ENCODE results near the gene SPOPL.

The SPOPL gene

GRCh38 chr2:138610201-138610953 is 108.8 kb downstream of the SPOPL start:
- Histone ChIP-seq H3K27me3 (ENCODE audit: low read depth, low read length) (no peaks in the 10 kb centered on the region), H3K4me3 (ENCODE audit: low read depth in 1 of 2, low read length in 2 of 2) (no peak overlapping the region), H3K9me3 (ENCODE audit: control insufficient read depth in 1 of 2, low read length in 2 of 2) (no peaks in the 10 kb centered on the region), H3K36me3 (ENCODE audit: control insufficient read depth in 1 of 2, insufficient read depth in 2 of 2, low read length in 2 of 2) (no peaks in the 10 kb centered on the region), H3K27ac (ENCODE audit: low read length) (no peak overlapping the region), H3K4me1 (ENCODE audit: control insufficient read depth in 1 of 2, insufficient read depth in 2 of 2, low read length in 2 of 2) (no peaks in the 10 kb centered on the region)

- H3K36me3 ChIP-seq (ENCODE audit: control insufficient read depth in 1 of 2, insufficient read depth in 2 of 2, low read length in 2 of 2), result no peaks in the 10 kb centered on the region
- H3K9me3 ChIP-seq (ENCODE audit: control insufficient read depth in 1 of 2, low read length in 2 of 2), result no peaks in the 10 kb centered on the region
- no peak overlapping the region for H3K27ac ChIP-seq (ENCODE audit: low read length)
- H3K4me3 ChIP-seq (ENCODE audit: low read depth in 1 of 2, low read length in 2 of 2), result no peak overlapping the region
- H3K4me1 ChIP-seq (ENCODE audit: control insufficient read depth in 1 of 2, insufficient read depth in 2 of 2, low read length in 2 of 2), result no peaks in the 10 kb centered on the region
- no peaks in the 10 kb centered on the region for H3K27me3 ChIP-seq (ENCODE audit: low read depth, low read length)
Measured at GRCh38 chr2:138615257-138615656, 113.7 kb downstream of the SPOPL start.

GRCh38 chr2:138617026-138617425 is 115.5 kb downstream of the SPOPL start:
- Histone ChIP-seq H3K27me3 (ENCODE audit: low read depth, low read length) (no peaks in the 10 kb centered on the region), H3K36me3 (ENCODE audit: control insufficient read depth in 1 of 2, insufficient read depth in 2 of 2, low read length in 2 of 2) (no peaks in the 10 kb centered on the region), H3K9me3 (ENCODE audit: control insufficient read depth in 1 of 2, low read length in 2 of 2) (no peaks in the 10 kb centered on the region), H3K27ac (ENCODE audit: low read length) (no peak overlapping the region), H3K4me3 (ENCODE audit: low read depth in 1 of 2, low read length in 2 of 2) (no peak overlapping the region), H3K4me1 (ENCODE audit: control insufficient read depth in 1 of 2, insufficient read depth in 2 of 2, low read length in 2 of 2) (no peaks in the 10 kb centered on the region)

GRCh38 chr2:138618971-138619370 is 117.4 kb downstream of the SPOPL start:
- Histone ChIP-seq H3K27me3 (ENCODE audit: low read depth, low read length) (no peaks in the 10 kb centered on the region), H3K36me3 (ENCODE audit: control insufficient read depth in 1 of 2, insufficient read depth in 2 of 2, low read length in 2 of 2) (no peaks in the 10 kb centered on the region), H3K27ac (ENCODE audit: low read length) (no peak overlapping the region), H3K4me1 (ENCODE audit: control insufficient read depth in 1 of 2, insufficient read depth in 2 of 2, low read length in 2 of 2) (no peaks in the 10 kb centered on the region), H3K9me3 (ENCODE audit: control insufficient read depth in 1 of 2, low read length in 2 of 2) (no peaks in the 10 kb centered on the region), H3K4me3 (ENCODE audit: low read depth in 1 of 2, low read length in 2 of 2) (no peak overlapping the region)

GRCh38 chr2:138620431-138620830 is 118.9 kb downstream of the SPOPL start:
- H3K4me3 ChIP-seq (ENCODE audit: low read depth in 1 of 2, low read length in 2 of 2), result no peak overlapping the region
- H3K27me3 ChIP-seq (ENCODE audit: low read depth, low read length), result no peaks in the 10 kb centered on the region
- no peak overlapping the region for H3K27ac ChIP-seq (ENCODE audit: low read length)
- H3K4me1 ChIP-seq (ENCODE audit: control insufficient read depth in 1 of 2, insufficient read depth in 2 of 2, low read length in 2 of 2), result no peaks in the 10 kb centered on the region
- H3K36me3 ChIP-seq (ENCODE audit: control insufficient read depth in 1 of 2, insufficient read depth in 2 of 2, low read length in 2 of 2), result no peaks in the 10 kb centered on the region
- H3K9me3 ChIP-seq (ENCODE audit: control insufficient read depth in 1 of 2, low read length in 2 of 2), result no peaks in the 10 kb centered on the region

- Histone ChIP-seq H3K27ac (ENCODE audit: low read length) (no peak overlapping the region), H3K4me1 (ENCODE audit: control insufficient read depth in 1 of 2, insufficient read depth in 2 of 2, low read length in 2 of 2) (no peaks in the 10 kb centered on the region), H3K27me3 (ENCODE audit: low read depth, low read length) (no peaks in the 10 kb centered on the region), H3K36me3 (ENCODE audit: control insufficient read depth in 1 of 2, insufficient read depth in 2 of 2, low read length in 2 of 2) (no peaks in the 10 kb centered on the region), H3K9me3 (ENCODE audit: control insufficient read depth in 1 of 2, low read length in 2 of 2) (no peaks in the 10 kb centered on the region), H3K4me3 (ENCODE audit: low read depth in 1 of 2, low read length in 2 of 2) (no peak overlapping the region)
Measured at GRCh38 chr2:138621139-138621538, 119.6 kb downstream of the SPOPL start.

- Histone ChIP-seq H3K4me3 (ENCODE audit: low read depth in 1 of 2, low read length in 2 of 2) (no peak overlapping the region), H3K9me3 (ENCODE audit: control insufficient read depth in 1 of 2, low read length in 2 of 2) (no peaks in the 10 kb centered on the region), H3K4me1 (ENCODE audit: control insufficient read depth in 1 of 2, insufficient read depth in 2 of 2, low read length in 2 of 2) (no peaks in the 10 kb centered on the region), H3K27me3 (ENCODE audit: low read depth, low read length) (no peaks in the 10 kb centered on the region), H3K36me3 (ENCODE audit: control insufficient read depth in 1 of 2, insufficient read depth in 2 of 2, low read length in 2 of 2) (no peaks in the 10 kb centered on the region), H3K27ac (ENCODE audit: low read length) (no peak overlapping the region)
Measured at GRCh38 chr2:138622613-138623012, 121.0 kb downstream of the SPOPL start.

Data from muscle layer of duodenum (tissue), 2 donors.